HG03342 (cell line): ENCODE measurements around the gene NBEAL2.
"Not testable (repeated sequence)": the region's sequence is repeated elsewhere in the genome, so short reads cannot be mapped to it uniquely, and the experiment has no call there.

Experiments used
- ATAC-seq: cut with Tn5 transposase; IDR thresholded peaks from one replicate; pipeline ENCODE4 v1.9.1; 2021; ENCODE audit warnings: mild to moderate bottlenecking, moderate library complexity; ENCODE audit not compliant: unreplicated experiment

NBEAL2 gene

GRCh38 chr3:46962990-46963389, 16.5 kb upstream of the NBEAL2 start:
- ATAC-seq, result no peak

- not testable (repeated sequence) for ATAC-seq
Measured at GRCh38 chr3:46964038-46964590, 15.4 kb upstream of the NBEAL2 start.

GRCh38 chr3:46965151-46965550, 14.3 kb upstream of the NBEAL2 start:
- no peak for ATAC-seq

GRCh38 chr3:46966811-46967210, 12.7 kb upstream of the NBEAL2 start:
- ATAC-seq, result no peak

- ATAC-seq, result no peak
Measured at GRCh38 chr3:46968783-46969428, 10.6 kb upstream of the NBEAL2 start.

GRCh38 chr3:46970391-46971091, 8.9 kb upstream of the NBEAL2 start:
- ATAC-seq, result no peak

GRCh38 chr3:46971151-46971550, 8.3 kb upstream of the NBEAL2 start:
- no peak for ATAC-seq

- no peak for ATAC-seq
Measured at GRCh38 chr3:46971742-46972141, 7.7 kb upstream of the NBEAL2 start.

- ATAC-seq, result no peak
Measured at GRCh38 chr3:46972396-46972795, 7.1 kb upstream of the NBEAL2 start.

- ATAC-seq, result no peak
Measured at GRCh38 chr3:46974421-46975171, 4.9 kb upstream of the NBEAL2 start.

GRCh38 chr3:46976326-46977190, 2.9 kb upstream of the NBEAL2 start, which contains the start of gene CCDC12:
Gene CCDC12 (minus strand): TSS chr3:46976745. CDS start chr3:46976732, 13 bp downstream.
- peak; percentile 61 for ATAC-seq

GRCh38 chr3:46977811-46978195, 1.7 kb upstream of the NBEAL2 start:
- no peak for ATAC-seq

- ATAC-seq, result no peak
Measured at GRCh38 chr3:46978381-46978780, 1.1 kb upstream of the NBEAL2 start.

GRCh38 chr3:46979958-46980497, 562 bp downstream of the NBEAL2 start:
- peak; percentile 11 for ATAC-seq

- no peak for ATAC-seq
Measured at GRCh38 chr3:46981932-46982471, 2.5 kb downstream of the NBEAL2 start.

- no peak for ATAC-seq
Measured at GRCh38 chr3:46982546-46982945, 3.1 kb downstream of the NBEAL2 start.

GRCh38 chr3:46984591-46985459, 5.4 kb downstream of the NBEAL2 start:
- ATAC-seq, result no peak

GRCh38 chr3:46985588-46985987, 6.1 kb downstream of the NBEAL2 start:
- ATAC-seq, result no peak
